ENCODE results near the gene AARS2.
"Not testable (repeated sequence)": the region's sequence is repeated elsewhere in the genome, so short reads cannot be mapped to it uniquely, and the experiment has no call there.

AARS2 gene

DNA sequence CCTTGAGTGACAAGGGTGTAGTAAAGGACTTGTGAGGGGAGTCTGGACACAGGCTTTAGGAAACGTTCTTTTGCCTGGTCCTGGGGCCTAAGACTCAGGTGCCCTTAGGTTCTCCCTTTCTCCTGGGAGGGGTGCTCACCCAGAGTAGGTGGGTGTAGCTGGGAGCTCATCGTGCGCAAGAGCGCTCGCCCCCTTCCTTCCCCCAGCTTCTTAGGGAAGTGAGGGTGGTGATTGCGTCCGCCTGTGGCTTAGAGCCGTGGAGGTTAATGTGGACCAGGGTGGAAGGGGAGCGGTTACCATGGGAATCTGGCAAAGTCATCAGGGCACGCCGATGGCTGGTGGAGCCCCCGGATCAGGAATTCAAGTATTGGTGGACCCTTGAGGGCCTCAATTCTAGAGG lies 3.3 kb upstream of the AARS2 start:
- Mint-ChIP-seq H3K9me3 (no peaks in the 10 kb centered on the region), H3K4me3 (no peak overlapping the region), H3K36me3 (peaks cover 6% of the 10 kb centered on the region), H3K27me3 (peaks cover 24% of the 10 kb centered on the region), H3K4me1 (peaks cover 17% of the 10 kb centered on the region), H3K27ac (no peak overlapping the region)
- DNase-seq, result no peak
- CTCF ChIA-PET, result no interaction called here

DNA sequence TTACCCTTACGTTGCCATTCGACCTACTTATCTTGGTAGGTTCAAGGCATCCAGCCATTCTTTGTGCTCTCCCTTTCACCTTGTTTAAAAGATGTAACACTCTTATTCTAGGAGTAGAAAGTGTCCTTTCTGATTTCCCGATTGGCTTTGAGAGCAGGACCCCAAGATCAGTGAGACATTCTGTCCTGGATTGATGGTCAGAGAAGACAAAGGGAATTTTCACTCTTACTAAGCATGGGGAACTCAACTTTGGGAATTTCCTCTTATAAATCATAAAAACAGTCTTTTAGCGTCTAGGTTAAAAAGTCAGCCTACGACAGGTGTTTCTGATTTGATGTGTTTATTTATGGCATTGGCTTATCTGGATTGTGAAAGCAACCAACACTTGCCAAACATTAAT lies 2.8 kb upstream of the AARS2 start:
- H3K9me3 Mint-ChIP-seq, result no peaks in the 10 kb centered on the region
- DNase-seq, result no peak
- peaks cover 18% of the 10 kb centered on the region for H3K4me1 Mint-ChIP-seq
- no peak overlapping the region for H3K4me3 Mint-ChIP-seq
- H3K27me3 Mint-ChIP-seq, result peaks cover 24% of the 10 kb centered on the region
- H3K36me3 Mint-ChIP-seq, result peaks cover 8% of the 10 kb centered on the region
- CTCF ChIA-PET, result no interaction called here
- no peak overlapping the region for H3K27ac Mint-ChIP-seq

DNA sequence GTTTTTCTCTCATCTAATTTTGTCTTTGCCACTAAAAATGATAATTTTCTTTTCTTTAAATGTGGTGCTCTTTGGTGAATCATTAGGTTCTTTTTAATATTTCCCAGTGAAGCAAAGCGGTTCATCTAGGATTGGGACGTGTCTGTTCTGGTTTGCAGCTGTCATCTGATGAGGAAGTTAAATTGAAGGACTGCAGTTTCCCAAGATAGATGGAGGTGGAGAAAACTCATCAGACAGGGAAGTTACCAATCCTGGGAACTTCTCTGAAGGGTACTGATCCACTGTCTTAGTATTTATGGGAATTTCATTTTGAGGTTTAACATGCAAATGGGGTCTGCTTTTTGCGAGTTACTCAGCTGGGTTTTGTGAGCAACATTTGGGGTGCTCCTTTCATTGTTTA lies 2.4 kb upstream of the AARS2 start:
- DNase-seq, result no peak
- Mint-ChIP-seq H3K9me3 (no peaks in the 10 kb centered on the region), H3K27me3 (peaks cover 23% of the 10 kb centered on the region), H3K4me1 (peaks cover 18% of the 10 kb centered on the region), H3K4me3 (no peak overlapping the region), H3K27ac (no peak overlapping the region), H3K36me3 (peaks cover 11% of the 10 kb centered on the region)
- CTCF ChIA-PET, result no interaction called here

DNA sequence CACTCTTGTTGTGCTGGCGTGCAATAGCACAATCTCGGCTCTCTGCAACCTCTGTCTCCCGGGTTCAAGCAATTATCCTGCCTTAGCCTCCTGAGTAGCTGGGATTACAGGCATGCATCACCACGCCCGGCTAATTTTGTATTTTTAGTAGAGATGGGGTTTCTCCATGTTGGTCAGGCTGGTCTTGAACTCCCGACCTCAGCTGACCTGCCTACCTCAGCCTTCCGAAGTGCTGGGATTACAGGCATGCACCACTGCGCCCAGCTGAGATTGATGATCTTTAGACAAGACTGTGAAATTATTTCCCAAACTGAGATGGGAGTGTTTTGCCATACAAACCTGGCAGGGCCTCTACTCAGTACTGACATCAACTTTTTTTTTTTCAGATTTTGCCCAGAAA lies 1.5 kb upstream of the AARS2 start:
- peaks cover 20% of the 10 kb centered on the region for H3K36me3 Mint-ChIP-seq
- peaks cover 15% of the 10 kb centered on the region for H3K27me3 Mint-ChIP-seq
- peaks cover 18% of the 10 kb centered on the region for H3K4me1 Mint-ChIP-seq
- not testable (repeated sequence) for H3K9me3 Mint-ChIP-seq, H3K27ac Mint-ChIP-seq, H3K4me3 Mint-ChIP-seq, DNase-seq
- CTCF ChIA-PET, result interaction anchor here (0.9 to 1.4 kb wide), 6 partner anchors 10 to 46 kb away, joined by 3 to 8 read pairs (median 3); no protein-coding TSS in a partner anchor

DNA sequence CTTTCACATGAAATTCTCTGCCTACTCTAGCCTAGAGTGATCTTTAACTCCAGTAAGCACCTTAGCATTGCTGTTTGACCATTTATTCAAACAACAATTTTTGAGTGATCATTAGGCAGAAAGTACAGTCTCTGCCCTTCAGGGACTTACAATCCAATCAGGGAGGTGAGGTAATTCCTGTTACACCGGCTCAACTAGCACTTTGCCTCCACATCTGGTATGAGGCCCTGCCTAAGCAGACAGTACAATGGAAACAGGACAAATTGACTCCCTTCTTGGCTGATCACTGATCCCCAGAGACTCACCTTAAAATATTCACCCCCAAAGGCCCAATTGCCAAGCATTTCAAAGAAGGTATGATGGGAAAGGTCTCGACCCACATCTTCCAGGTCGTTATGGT lies 1.4 kb downstream of the AARS2 start:
- CTCF ChIA-PET, result interaction anchor here (1.2 to 1.8 kb wide), 5 partner anchors 16 to 45 kb away, joined by 3 to 6 read pairs (median 4); no protein-coding TSS in a partner anchor
- peaks cover 6% of the 10 kb centered on the region for H3K27me3 Mint-ChIP-seq

DNA sequence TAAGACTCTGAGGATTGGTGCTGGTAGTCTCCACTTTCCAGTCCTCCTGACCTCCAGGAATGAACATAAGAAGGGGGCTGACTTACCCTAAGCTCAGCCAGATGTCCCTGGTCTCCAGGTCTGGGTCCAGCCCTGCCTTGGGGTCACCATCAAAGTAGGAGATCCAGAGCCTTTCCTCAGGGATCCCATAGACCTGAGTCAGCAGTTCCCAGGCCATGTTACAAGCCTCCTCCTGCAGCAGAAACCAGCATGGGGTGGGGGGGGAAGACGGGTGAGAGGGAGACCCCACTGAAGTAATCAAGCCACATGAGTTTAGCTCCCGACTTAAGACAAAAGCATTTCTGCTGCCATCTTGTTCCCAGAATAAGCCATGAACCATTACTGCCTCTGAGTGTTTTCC lies 1.8 kb downstream of the AARS2 start:
- no peaks in the 10 kb centered on the region for H3K9me3 Mint-ChIP-seq
- H3K4me1 Mint-ChIP-seq, result peaks cover 18% of the 10 kb centered on the region
- H3K27ac Mint-ChIP-seq, result no peak overlapping the region
- CTCF ChIA-PET, result interaction anchor here (1.2 to 1.4 kb wide), 2 partner anchors 43 to 44 kb away, joined by 3 to 4 read pairs; no protein-coding TSS in a partner anchor
- no peak for DNase-seq
- peak overlapping the region; percentile 98 for H3K4me3 Mint-ChIP-seq
- peaks cover 2% of the 10 kb centered on the region for H3K27me3 Mint-ChIP-seq
- peaks cover 33% of the 10 kb centered on the region for H3K36me3 Mint-ChIP-seq

More for the DNA sequence above, 1.4 kb downstream of the AARS2 start:
- peaks cover 33% of the 10 kb centered on the region for H3K36me3 Mint-ChIP-seq
- H3K9me3 Mint-ChIP-seq, result no peaks in the 10 kb centered on the region
- H3K4me1 Mint-ChIP-seq, result peaks cover 18% of the 10 kb centered on the region
- peak overlapping the region; percentile 77 for H3K27ac Mint-ChIP-seq
- no peak for DNase-seq
- H3K4me3 Mint-ChIP-seq, result peak overlapping the region; percentile 98

DNA sequence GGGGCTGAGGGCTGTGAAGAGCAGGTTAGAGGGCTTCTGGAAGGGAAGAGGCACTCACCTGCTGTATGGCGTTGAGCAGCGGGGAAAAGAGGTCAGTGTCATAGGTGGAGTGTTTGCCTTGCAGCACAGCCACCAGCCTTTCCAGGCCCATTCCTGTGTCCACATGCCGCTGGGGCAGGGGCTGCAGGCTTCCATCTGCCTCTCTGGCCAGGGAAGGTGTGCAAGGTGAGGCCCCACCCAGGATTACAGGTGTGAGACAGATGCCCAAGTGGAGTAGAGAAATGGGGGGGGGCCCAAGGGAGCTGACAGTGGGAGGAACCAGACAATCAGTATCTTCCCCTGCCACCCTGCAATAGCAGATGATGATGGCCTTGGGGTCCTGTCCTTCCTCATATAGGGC lies 2.9 kb downstream of the AARS2 start:
- Mint-ChIP-seq H3K4me3 (no peak overlapping the region), H3K9me3 (no peaks in the 10 kb centered on the region), H3K27ac (no peak overlapping the region), H3K27me3 (no peaks in the 10 kb centered on the region), H3K4me1 (peaks cover 18% of the 10 kb centered on the region), H3K36me3 (peaks cover 37% of the 10 kb centered on the region)
- CTCF ChIA-PET, result interaction anchor here (1.2 to 1.4 kb wide), 2 partner anchors 42 to 43 kb away, joined by 3 to 4 read pairs; no protein-coding TSS in a partner anchor
- no peak for DNase-seq

DNA sequence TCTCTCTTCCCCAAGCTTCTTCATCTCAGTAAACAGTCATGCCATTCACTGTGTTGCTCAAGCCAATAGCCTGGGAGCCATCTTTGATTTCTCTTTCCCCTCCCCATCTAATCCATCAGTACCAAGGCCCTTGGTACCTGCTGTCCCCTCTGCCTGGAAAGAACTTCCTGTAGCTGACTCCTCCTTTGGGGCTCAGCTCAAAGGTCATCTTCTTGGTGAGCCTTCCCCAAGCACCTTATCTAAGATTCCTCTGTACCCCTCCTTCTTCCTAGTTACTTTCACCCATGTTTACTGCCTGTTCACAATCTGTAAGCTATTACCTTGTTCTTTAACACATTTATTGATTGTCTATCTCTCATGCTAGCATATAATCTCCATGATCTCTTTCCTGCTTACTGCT lies 3.5 kb downstream of the AARS2 start:
- H3K27ac Mint-ChIP-seq, result no peak overlapping the region
- CTCF ChIA-PET, result interaction anchor here (0.8 to 1.8 kb wide), 3 partner anchors 10 to 41 kb away, joined by 3 to 8 read pairs (median 7); no protein-coding TSS in a partner anchor

DNA sequence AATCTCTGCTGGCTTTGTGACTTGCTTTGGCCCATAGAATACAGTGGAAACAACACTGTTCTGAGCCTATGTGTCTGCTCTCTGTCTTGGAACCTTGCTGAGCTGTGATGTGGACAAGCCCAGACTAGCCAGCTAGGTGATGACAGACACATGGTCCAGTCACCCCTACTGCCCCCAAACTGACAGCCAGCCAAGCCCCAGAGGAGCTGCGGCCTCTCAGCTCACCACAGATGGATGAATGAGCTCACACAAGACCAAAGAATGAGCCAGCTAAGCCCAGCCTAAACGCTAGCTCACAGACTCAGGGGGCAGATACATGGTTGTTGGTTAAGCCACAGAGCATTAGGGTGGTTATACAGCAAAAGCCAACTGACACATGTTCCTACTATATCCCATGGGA lies 4.1 kb downstream of the AARS2 start:
- H3K27me3 Mint-ChIP-seq, result no peaks in the 10 kb centered on the region
- no peak overlapping the region for H3K4me3 Mint-ChIP-seq
- CTCF ChIA-PET, result interaction anchor here (0.8 to 1.8 kb wide), 3 partner anchors 9 to 40 kb away, joined by 3 to 8 read pairs (median 7); no protein-coding TSS in a partner anchor
- H3K27ac Mint-ChIP-seq, result no peak overlapping the region
- no peaks in the 10 kb centered on the region for H3K9me3 Mint-ChIP-seq
- peaks cover 18% of the 10 kb centered on the region for H3K4me1 Mint-ChIP-seq
- DNase-seq, result no peak
- peaks cover 37% of the 10 kb centered on the region for H3K36me3 Mint-ChIP-seq

More for the DNA sequence above, 3.5 kb downstream of the AARS2 start:
- Mint-ChIP-seq H3K27me3 (no peaks in the 10 kb centered on the region), H3K4me3 (no peak overlapping the region), H3K9me3 (no peaks in the 10 kb centered on the region), H3K36me3 (peaks cover 37% of the 10 kb centered on the region), H3K4me1 (peaks cover 18% of the 10 kb centered on the region)
- no peak for DNase-seq

DNA sequence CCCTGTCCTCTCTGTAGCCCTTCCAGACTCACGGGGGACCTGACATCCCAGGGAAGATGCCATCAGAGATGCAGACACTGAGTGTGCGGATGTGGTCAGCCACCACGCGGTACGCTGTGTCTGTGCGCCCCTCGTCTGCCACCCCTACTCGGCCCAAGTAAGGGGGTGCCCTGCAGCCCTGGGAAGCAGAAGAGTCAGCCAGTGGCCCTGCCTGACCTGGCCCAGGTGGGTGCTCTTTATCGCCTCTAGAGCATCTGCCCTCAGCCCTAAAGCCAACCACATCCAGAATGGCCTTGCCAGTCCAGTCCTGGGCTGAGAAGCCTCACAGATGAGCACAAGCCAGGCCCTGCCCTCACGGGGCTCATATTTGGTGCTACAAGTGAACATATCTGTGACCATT lies 5.9 kb downstream of the AARS2 start:
- Mint-ChIP-seq H3K4me1 (peaks cover 8% of the 10 kb centered on the region), H3K9me3 (no peaks in the 10 kb centered on the region), H3K4me3 (no peak overlapping the region), H3K27me3 (no peaks in the 10 kb centered on the region), H3K27ac (no peak overlapping the region), H3K36me3 (peaks cover 37% of the 10 kb centered on the region)
- CTCF ChIA-PET, result interaction anchor here (1.1 to 7.7 kb wide), 3 partner anchors 9 to 38 kb away, joined by 4 to 83 read pairs (median 18); partner anchors contain the start of gene TMEM151B
- no peak for DNase-seq

DNA sequence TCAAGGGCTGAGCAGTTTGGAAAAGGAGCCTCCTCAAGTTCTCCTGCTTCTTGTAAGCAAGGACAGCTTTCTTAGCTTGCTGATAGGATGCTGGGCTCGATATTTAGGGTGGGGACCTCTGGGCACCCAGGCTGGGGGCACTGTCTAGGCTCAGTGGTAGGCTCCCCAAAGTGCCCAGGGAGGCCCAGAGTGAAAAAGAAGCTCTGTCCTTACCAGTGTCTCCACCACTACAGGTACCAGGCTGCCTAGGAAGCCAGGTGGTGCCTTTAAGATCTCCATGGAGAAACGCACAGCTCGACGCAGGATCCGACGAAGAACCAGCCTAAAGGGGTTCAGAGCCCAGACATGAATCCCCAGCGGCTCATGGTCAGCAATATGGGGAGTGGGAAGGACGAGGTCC lies 6.4 kb downstream of the AARS2 start:
- H3K4me3 Mint-ChIP-seq, result no peak overlapping the region
- H3K4me1 Mint-ChIP-seq, result peaks cover 3% of the 10 kb centered on the region
- H3K27ac Mint-ChIP-seq, result no peak overlapping the region
- CTCF ChIA-PET, result interaction anchor here (1.1 to 7.7 kb wide), 3 partner anchors 9 to 38 kb away, joined by 4 to 83 read pairs (median 18); partner anchors contain the start of gene TMEM151B
- DNase-seq, result no peak
- no peaks in the 10 kb centered on the region for H3K27me3 Mint-ChIP-seq
- H3K36me3 Mint-ChIP-seq, result peaks cover 34% of the 10 kb centered on the region
- no peaks in the 10 kb centered on the region for H3K9me3 Mint-ChIP-seq

DNA sequence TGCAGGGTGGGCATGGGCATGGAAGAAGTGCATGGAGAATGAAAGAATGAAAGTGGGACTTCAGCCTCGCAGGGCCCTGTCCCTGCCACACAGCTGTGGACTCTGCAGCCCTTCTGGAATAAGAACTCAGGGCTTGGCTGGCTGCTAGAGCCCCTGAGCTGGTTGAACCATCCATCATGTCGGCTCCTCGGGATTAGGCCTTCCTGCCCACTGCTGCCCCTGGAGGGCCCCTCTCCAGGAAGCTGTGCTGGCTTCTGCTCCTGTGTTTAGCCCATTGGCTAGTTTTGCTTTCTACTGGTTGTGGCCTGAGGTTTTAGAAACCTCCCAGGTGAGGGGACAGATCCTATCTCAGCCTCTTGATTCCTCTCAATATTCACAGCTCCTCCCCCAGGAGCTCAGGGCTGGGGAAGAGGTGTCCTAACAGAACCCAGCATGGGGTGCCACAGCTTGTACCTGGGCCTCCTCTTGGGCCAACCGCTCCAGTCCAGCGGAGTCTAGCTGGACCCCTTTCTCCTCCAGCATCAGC lies 7.9 kb downstream of the AARS2 start:
- Mint-ChIP-seq H3K4me3 (no peak overlapping the region), H3K36me3 (peaks cover 29% of the 10 kb centered on the region), H3K4me1 (no peaks in the 10 kb centered on the region), H3K27me3 (no peaks in the 10 kb centered on the region), H3K27ac (peak overlapping the region; percentile 46), H3K9me3 (no peaks in the 10 kb centered on the region)
- DNase-seq, result no peak
- CTCF ChIA-PET, result interaction anchor here (1.0 to 7.7 kb wide), 20 partner anchors 8 to 133 kb away, joined by 3 to 83 read pairs (median 5); partner anchors contain the start of genes AARS2 and TMEM151B

DNA sequence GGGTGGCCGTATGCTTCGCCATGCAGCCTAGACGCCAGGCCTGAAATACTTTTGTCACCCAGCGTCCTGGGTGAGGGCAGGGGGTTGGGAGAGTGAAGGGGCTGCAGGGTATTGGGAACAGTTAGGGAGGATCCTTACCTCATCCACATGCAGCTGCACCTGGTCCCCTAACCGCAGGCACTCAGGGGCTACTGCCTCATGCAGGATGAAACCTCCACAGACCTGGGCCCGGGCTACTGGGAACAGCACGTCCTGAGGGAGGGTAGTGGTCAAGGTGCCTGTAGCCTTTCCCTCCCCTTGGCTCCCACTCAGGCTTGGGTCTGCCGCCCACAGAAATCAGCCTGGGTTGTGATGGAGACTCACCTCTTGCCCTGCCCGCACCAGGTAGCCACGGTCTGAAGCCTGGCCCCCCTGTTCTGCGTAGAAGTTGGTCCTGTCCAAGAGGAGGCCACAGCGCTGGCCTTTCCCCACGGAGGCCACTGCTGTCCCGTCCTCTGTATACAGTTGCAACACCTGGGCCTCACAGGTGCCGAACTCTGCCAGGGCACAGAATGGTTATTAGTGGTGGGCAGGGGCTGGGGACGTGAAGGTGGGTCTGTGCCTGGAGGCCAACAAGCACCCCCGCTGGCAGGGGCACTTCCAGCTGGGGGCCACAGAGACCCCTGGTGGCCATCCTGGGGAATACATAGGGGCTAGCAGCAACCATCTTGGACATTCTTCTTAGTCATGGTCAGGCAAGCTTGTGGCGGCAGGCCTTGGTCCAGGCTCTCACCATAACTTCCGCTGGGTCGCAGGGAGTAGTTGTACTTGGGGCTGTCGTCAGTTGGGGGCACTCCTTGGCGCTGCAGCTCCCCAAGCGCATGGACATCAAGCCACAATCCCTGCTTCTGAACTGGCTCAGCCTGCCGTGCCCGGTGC lies 8.6 kb downstream of the AARS2 start:
- Mint-ChIP-seq H3K9me3 (no peaks in the 10 kb centered on the region), H3K4me1 (no peaks in the 10 kb centered on the region), H3K27me3 (no peaks in the 10 kb centered on the region), H3K36me3 (peaks cover 24% of the 10 kb centered on the region), H3K4me3 (no peak overlapping the region), H3K27ac (no peak overlapping the region)
- CTCF ChIA-PET, result interaction anchor here (1.0 to 7.7 kb wide), 21 partner anchors 8 to 132 kb away, joined by 3 to 83 read pairs (median 5); partner anchors contain the start of genes AARS2 and TMEM151B
- DNase-seq, result peak; percentile 51

DNA sequence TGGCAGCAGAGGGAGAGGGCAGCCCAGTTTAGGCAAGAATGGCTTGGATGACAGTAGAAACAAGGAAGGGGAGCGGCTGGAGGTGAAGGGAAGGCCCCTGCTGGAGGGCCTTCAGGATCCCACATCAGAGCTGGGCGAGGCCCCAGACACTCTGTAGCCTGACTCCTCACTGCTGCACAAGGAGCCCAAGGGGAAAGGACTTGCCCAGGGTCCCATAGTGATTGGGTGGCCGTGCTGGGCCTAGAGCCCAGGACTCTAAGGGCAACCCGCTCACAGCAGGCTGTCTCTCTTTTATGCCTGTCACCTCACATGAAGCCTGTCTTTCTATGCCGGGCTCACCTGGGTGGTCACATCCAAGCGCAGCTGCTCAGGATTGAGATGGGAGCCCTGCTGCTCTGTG lies 9.3 kb downstream of the AARS2 start:
- no peak overlapping the region for H3K4me3 Mint-ChIP-seq
- CTCF ChIA-PET, result interaction anchor here (1.5 to 7.7 kb wide), 5 partner anchors 8 to 41 kb away, joined by 3 to 83 read pairs (median 9); partner anchors contain the start of genes AARS2 and TMEM151B
- peaks cover 21% of the 10 kb centered on the region for H3K36me3 Mint-ChIP-seq
- peaks cover 4% of the 10 kb centered on the region for H3K27me3 Mint-ChIP-seq
- no peaks in the 10 kb centered on the region for H3K9me3 Mint-ChIP-seq
- H3K4me1 Mint-ChIP-seq, result peaks cover 3% of the 10 kb centered on the region
- DNase-seq, result no peak
- H3K27ac Mint-ChIP-seq, result no peak overlapping the region

Measured in activated naive CD4-positive, alpha-beta T cell treated with anti-CD3 and anti-CD28 coated beads, Interleukin-2, amount 10 ng/mL, durations not matched to agents 7 days and 5 days (primary cell).